HG03066 (cell line): ENCODE results near the gene TMX1.
"Not testable (repeated sequence)": the region's sequence is repeated elsewhere in the genome, so short reads cannot be mapped to it uniquely, and the experiment has no call there.

Experiments
- ATAC-seq: cut with Tn5 transposase; IDR thresholded peaks from one replicate; pipeline ENCODE4 v1.9.1; 2021; ENCODE audit warnings: low read depth; ENCODE audit not compliant: unreplicated experiment

The TMX1 gene

GRCh38 chr14:51239813-51240803 is at the start of gene TMX1:
Gene TMX1, plus strand, starts transcription at chr14:51240247. Its CDS starts 46 bp downstream, at chr14:51240293.
- peak; percentile 85 for ATAC-seq

GRCh38 chr14:51201890-51202289 is 38.2 kb upstream of the TMX1 start:
- ATAC-seq: no peak

GRCh38 chr14:51202914-51203665 is 37.0 kb upstream of the TMX1 start:
- peak; percentile 55 for ATAC-seq

DNA sequence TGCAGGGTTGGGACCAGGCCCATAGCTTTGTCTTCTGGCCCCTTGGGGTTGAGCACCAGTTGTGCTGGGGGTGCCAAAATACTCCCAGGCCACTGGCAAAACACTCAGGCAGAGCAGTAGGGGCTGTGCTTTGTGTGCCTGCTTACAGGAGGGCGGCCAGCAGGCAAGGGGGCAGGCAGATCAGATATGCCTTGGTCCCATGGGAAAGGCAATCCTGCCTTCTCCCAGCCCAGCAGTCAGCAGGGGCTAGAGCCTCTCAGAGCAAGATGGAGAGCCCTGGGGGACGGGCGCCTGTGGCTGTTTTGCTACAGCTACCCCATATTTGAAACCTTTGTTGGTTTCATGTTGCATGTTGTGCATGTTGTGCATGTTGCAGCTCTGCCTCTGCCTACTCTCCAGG is 36.2 kb upstream of the TMX1 start:
- ATAC-seq: no peak

GRCh38 chr14:51205486-51205885 is 34.6 kb upstream of the TMX1 start:
- ATAC-seq: no peak

DNA sequence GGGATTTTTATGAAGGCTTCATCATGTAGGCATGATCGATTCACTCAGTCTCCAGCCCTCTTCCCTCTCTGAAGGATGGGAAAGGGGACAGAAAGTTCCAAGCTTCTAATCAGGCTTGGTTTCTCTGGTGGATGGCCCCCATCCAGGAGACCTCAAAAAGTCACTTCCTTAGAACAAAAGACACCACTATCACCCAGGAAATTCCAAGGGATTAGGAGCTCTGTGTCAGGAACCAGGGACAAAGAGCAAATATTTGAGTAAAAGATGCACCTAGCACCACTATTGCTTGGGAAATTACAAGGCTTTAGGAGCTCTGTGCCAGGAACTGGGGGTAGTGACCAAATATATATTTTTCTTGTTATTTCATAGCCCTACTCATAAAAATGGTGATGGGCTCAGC is 33.6 kb upstream of the TMX1 start:
- ATAC-seq: no peak

- no peak for ATAC-seq
Measured at GRCh38 chr14:51207621-51208020, 32.4 kb upstream of the TMX1 start.

DNA sequence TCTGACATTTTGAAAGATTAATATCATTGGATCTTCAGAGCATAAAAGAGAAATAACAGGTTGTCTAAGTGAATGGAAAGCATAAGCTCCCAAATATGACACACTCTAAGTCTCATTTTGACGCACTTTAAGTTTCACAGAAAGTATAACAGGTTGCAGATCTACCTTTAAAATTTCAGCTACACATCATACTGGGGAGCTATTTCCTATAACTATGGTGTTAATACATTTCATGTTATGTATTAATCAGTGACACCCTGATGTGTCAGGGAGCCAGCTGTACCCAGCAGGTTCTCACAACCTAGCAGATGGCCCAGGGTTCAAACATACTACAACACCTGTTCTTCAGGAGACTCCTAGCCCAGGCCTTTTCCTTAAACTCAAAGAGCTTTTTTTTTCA is 31.1 kb upstream of the TMX1 start:
- ATAC-seq: no peak

- no peak for ATAC-seq
Measured at GRCh38 chr14:51209457-51209856, 30.6 kb upstream of the TMX1 start.

- ATAC-seq: no peak
Measured at GRCh38 chr14:51210594-51210993, 29.5 kb upstream of the TMX1 start.

GRCh38 chr14:51211149-51211548 is 28.9 kb upstream of the TMX1 start:
- ATAC-seq: no peak

DNA sequence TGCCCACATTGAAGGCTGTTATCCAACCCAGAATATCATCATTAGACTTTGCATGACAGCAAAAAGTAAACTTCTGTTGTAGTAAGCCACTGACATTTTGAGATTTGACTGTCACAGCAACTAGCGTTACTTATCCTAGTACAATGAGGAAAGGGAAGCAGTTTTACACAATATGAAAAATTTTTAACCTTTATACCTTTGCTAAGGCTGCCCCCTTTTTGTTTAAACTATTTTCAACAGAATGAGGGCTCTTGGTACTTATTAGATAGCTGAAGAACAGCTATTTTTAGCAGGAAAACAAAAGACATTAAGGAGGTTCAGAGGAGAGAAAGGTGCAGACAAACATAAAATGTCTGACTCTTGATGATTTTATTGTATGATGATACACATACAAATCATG is 23.4 kb upstream of the TMX1 start:
- no peak for ATAC-seq

DNA sequence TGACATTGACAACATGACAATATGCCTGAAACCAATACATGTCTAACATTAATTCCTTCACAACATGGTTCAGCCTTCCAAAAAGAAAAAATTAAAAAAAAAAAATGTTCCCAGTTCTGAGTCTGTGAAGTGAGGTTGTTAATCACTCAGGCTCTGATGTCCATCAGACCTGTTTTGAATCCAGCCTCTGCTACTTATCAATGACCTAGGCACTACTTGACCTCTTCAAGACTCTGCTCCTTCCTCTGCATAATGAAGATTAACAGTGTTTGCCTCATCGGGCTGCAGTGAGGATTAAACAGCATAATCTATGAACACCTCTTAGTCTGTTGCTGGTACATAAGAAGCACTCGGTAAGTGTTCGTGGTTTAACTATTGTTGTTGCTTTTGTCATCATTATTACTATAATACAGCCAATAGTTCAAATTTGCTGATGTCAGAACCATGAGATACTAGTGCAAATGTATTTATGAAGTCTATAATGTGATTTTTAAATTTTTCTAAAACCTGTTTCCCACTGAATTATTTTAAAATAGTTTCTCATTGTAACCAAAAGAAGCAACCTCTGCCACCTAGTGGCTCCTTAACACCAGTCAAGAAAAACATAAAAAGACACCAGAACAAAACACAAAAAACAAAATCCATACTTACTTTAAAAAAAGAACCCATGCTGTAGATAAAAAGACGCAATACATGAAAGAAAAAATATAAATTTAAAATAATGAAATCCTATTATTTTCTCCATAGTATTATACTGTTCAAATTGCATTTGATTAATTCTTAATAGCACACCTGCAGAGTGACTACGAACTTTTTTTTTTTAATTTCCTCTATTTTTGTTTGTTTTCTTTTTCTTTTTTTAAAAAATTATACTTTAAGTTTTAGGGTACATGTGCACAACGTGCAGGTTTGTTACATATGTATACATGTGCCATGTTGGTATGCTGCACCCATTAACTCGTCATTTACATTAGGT is 20.3 kb upstream of the TMX1 start:
- ATAC-seq: no peak

DNA sequence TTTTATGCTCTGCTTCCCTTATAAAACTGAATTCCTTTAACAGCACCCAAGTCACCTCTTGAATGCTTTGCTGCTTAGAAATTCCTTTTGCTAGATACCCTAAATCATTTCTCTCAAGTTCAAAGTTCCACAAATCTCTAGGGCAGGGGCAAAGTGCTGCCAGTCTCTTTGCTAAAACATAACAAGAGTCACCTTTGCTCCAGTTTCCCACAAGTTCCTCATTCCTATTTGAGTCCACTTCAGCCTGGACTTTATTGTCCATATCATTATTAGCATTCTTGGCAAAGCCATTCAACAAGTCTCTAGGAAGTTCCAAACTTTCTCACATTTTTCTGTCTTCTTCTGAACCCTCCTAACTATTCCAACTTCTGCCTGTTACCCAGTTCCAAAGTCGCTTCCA is 16.6 kb upstream of the TMX1 start:
- not testable (repeated sequence) for ATAC-seq

DNA sequence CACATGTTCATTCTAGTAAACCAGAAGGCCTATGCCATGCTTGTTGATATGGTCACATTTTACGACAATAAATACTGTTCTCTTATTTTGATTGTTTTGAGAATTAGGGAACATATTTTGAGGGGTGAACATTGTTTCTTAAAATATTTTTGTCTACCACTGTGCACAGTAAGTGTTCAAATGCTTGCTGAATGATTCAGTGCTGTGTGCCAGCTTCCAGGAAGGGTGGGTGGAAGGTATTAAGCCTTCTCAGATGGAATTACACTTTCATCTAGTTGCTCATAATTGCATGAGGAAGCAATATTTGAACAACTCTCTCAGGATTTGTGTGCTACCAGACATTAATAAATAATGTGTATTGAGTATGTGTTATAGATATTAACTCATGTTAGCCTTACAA is 15.5 kb upstream of the TMX1 start:
- ATAC-seq: no peak

DNA sequence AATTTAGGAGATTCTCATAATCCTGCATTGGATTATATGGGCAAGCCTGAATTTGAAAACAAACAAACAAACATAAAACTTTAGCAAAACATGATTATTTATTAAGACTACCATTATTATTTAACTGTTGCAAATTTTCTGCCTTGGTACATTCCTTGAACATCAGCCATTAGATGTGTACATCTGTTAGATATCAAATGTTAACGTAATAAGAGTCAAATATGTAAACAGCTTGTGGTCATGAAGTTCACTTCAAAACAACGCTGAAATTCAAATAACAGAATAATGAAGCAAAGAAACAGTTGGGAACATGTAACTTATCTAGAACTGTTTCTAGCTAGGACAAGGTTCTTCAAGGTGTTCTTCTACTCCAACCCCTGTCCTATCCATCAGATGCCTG is 14.3 kb upstream of the TMX1 start:
- no peak for ATAC-seq

DNA sequence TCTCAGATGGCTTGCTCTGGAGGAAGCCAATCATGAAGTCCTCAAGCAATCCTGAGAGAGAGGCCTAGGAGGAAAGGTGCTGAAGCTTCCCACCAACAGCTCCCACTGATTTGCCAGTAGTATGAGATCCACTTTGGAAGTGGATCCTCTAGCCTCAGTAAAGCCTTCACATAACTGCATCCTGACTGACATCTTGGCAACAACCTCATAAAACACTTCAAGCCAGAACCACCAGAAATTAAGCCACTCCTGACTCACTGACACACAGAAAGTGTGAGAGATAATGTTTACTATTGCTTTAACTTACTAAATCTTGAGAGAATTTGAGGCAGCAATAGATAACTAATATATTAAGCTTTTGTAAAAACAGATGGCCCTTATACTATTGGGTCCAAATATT is 11.7 kb upstream of the TMX1 start:
- ATAC-seq: no peak

GRCh38 chr14:51228890-51229289 is 11.2 kb upstream of the TMX1 start:
- no peak for ATAC-seq

GRCh38 chr14:51236314-51236713 is 3.7 kb upstream of the TMX1 start:
- no peak for ATAC-seq

DNA sequence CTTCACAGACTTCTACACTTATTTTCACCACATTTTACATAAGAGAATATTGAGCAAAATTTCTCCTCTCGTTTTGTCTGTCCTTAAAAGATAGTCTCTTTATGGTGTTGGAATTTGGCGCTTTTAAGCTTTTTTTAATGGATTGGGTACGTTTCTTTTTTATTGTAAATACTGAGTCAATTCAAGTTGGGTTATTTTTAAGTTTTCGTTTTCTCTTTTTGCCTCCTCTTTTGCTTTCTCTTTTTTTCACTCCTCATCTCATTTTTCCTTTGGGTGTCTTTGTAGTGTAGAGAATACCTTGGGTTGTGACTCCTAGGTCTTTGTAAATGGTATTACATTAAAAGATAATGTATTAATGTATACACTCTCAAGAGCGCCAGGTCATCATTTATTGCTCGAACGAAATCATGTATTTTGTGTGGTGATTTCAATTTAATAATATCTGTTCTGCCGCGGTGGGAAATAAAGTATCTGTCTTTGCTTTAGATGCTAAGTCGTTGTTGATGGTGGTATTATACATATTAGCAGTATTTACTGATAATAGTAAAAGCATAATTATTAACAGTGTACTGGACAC is 845 bp downstream of the TMX1 start:
- ATAC-seq: no peak
